OCI-LY7 (cell line): Measurements from ENCODE around the gene RAD9A. TPM values are rescaled to one million over a fixed set of nuclear protein-coding genes. Genes with fewer than 3 reads are reported as not detected.

ENCODE experiments used
- BruUV-seq: library from RNA; stranded (reverse); fragments of 400-500 nt; replicated peaks from 2 replicates; lab custom pipeline; 2021; lab: Mats Ljungman, UMichigan
- CTCF ChIA-PET: fragments of 300-600 bp; sonication (Branson Sonifier 250); formaldehyde crosslinking; loops from one replicate; lab custom pipeline; 2022; ENCODE audit warnings: antibody characterized with exemption; ENCODE audit not compliant: unreplicated experiment; lab: Charles Lee
- POLR2A ChIA-PET: fragments of 300-600 bp; sonication (Branson Sonifier 250); formaldehyde crosslinking; loops from one replicate; lab custom pipeline; 2022; ENCODE audit warnings: antibody characterized with exemption; lab: Charles Lee
- DNase-seq: peaks from one replicate; pipeline ENCODE4 v3.0.0-alpha.2; 2015; ENCODE audit warnings: low spot score
- H2AFZ ChIP-seq: fragments of 200-600 bp; sonication (generic), shearing (Covaris generic); 2 replicates; pipeline ENCODE4 v1.6.1; 2014; ENCODE audit warnings: mild to moderate bottlenecking, antibody characterized with exemption, low read length, moderate library complexity
- H3K27ac ChIP-seq: fragments of 200-600 bp; sonication (generic); 2 replicates; pipeline ENCODE4 v1.5.1; 2014; ENCODE audit warnings: mixed run types, low read depth, mild to moderate bottlenecking, moderate library complexity, low read length, inconsistent platforms; ENCODE audit not compliant: poor library complexity, severe bottlenecking
- H3K36me3 ChIP-seq: fragments of 200-600 bp; sonication (generic); 2 replicates; pipeline ENCODE4 v1.6.1; 2014; ENCODE audit warnings: mild to moderate bottlenecking, antibody characterized with exemption, low read length, moderate library complexity, mixed read lengths; ENCODE audit not compliant: insufficient read depth
- H3K4me1 ChIP-seq: fragments of 200-600 bp; sonication (generic); 2 replicates; pipeline ENCODE4 v1.5.1; 2014; ENCODE audit warnings: mild to moderate bottlenecking, low read length; ENCODE audit not compliant: insufficient read depth, poor library complexity, severe bottlenecking
- H3K4me2 ChIP-seq: fragments of 200-600 bp; sonication (generic); 2 replicates; pipeline ENCODE4 v1.6.1; 2014; ENCODE audit warnings: mild to moderate bottlenecking, low read length
- H3K4me3 ChIP-seq: fragments of 200-600 bp; sonication (generic); 2 replicates; pipeline ENCODE4 v1.5.1; 2014; ENCODE audit warnings: mild to moderate bottlenecking, low read depth, low read length; ENCODE audit not compliant: poor library complexity, severe bottlenecking
- H3K79me2 ChIP-seq: fragments of 200-600 bp; sonication (generic); 2 replicates; pipeline ENCODE4 v1.6.1; 2016; ENCODE audit warnings: low read depth, mild to moderate bottlenecking, low read length, moderate library complexity, mixed read lengths; ENCODE audit not compliant: insufficient read depth
- H3K9me2 ChIP-seq: fragments of 200-600 bp; sonication (generic); 2 replicates; pipeline ENCODE4 v1.6.1; 2016; ENCODE audit warnings: mild to moderate bottlenecking, low read length, mixed read lengths; ENCODE audit not compliant: insufficient read depth
- H3K9me3 ChIP-seq: fragments of 200-600 bp; sonication (generic); 2 replicates; pipeline ENCODE4 v1.6.1; 2014; ENCODE audit warnings: mild to moderate bottlenecking, mixed run types, low read length, mixed read lengths
- H4K20me1 ChIP-seq: fragments of 200-600 bp; sonication (generic); 2 replicates; pipeline ENCODE4 v1.6.1; 2014; ENCODE audit warnings: mild to moderate bottlenecking, antibody characterized with exemption, low read length, moderate library complexity, mixed read lengths; ENCODE audit not compliant: insufficient read depth
- EZH2phosphoT487 ChIP-seq: fragments of 200-600 bp; sonication (generic); IDR thresholded peaks from 2 replicates; pipeline ENCODE4 v1.6.1; 2018; ENCODE audit warnings: low read depth, borderline replicate concordance, mild to moderate bottlenecking, mixed run types, antibody characterized with exemption, low read length, moderate library complexity, mixed read lengths
- intact Hi-C: fragments of 100-400 bp; cut with micrococcal nuclease; formaldehyde crosslinking; loops from one replicate; pipeline ENCODE4 v1.10.0; 2022; ENCODE audit not compliant: unreplicated experiment
- total RNA-seq, 2 experiments: library from RNA; depleted of rRNA in 1 of 2; stranded (reverse); fragments of >200 nt in 1 of 2; shearing (Covaris generic) in 1 of 2; gene quantifications; 2 replicates each; pipeline ENCODE4 v1.2.3, GENCODE V29; 2014 to 2022
- TF ChIP-seq, protein P1 (sequence below): fragments of 200-600 bp; sonication (generic); conservative IDR thresholded peaks from 2 replicates; pipeline ENCODE4 v1.5.1; 2014; ENCODE audit warnings: mild to moderate bottlenecking, antibody characterized with exemption, low read length, moderate library complexity, mixed read lengths

Gene RAD9A
- total RNA-seq, 2 experiments from 2014 or later: 51.0 to 62.2 TPM

DNA sequence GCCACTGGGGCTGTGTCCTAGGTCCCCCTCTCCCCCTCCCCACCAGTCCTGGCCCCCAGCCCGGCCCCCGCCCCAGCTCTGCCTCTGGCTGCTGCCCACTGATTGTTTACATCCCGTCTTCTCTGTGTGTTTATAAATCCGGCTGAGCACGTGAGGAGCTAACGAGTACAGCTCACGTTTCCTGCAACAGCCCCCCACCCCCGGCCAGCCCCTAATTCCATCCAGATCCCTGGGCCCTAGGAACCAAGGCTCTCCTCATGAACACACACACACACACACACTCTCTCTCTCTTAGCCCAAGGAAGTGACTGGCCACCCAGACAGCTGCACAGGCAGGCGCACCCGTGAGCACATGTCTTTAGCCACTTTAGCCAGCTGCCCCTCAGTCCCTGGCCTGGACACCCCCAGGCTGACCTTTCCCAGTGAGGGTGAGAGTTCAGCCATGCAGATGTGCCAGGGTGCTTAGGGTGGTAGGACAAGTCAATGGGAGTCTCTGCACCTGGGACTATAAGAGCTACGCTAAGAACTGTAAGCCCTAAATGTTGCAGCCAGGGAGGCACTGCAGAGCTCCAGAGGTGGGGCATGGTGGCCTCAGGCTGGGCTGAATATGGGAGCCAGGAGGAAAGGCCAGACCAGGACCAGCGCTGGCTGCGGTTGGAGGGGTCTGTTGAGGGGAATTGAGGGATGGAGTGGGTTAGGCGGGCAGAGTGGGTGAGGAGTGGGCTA is 21.3 kb upstream of the RAD9A start:
- no peak for DNase-seq
- H3K4me1 ChIP-seq: peaks cover 36% of the 10 kb centered on the region
- no peaks in the 10 kb centered on the region for H3K9me2 ChIP-seq
- CTCF ChIA-PET: interaction anchor here (0.6 to 1.6 kb wide), 5 partner anchors 14 to 34 kb away, joined by 3 to 6 read pairs (median 3); no protein-coding TSS in a partner anchor
- no peaks in the 10 kb centered on the region for H3K79me2 ChIP-seq
- no peak overlapping the region for H3K4me3 ChIP-seq
- intact Hi-C loops: no loop called here
- H3K27ac ChIP-seq: no peak overlapping the region
- no peaks in the 10 kb centered on the region for H3K36me3 ChIP-seq
- no peak overlapping the region for H3K4me2 ChIP-seq
- H4K20me1 ChIP-seq: no peaks in the 10 kb centered on the region
- H2AFZ ChIP-seq: no peak overlapping the region
- POLR2A ChIA-PET: interaction anchor here (0.6 to 1.5 kb wide), 4 partner anchors 9 to 69 kb away, joined by 3 to 8 read pairs (median 4); no protein-coding TSS in a partner anchor
- H3K9me3 ChIP-seq: no peaks in the 10 kb centered on the region
- BruUV-seq: no TSS peak
- TF ChIP-seq, protein P1, sequence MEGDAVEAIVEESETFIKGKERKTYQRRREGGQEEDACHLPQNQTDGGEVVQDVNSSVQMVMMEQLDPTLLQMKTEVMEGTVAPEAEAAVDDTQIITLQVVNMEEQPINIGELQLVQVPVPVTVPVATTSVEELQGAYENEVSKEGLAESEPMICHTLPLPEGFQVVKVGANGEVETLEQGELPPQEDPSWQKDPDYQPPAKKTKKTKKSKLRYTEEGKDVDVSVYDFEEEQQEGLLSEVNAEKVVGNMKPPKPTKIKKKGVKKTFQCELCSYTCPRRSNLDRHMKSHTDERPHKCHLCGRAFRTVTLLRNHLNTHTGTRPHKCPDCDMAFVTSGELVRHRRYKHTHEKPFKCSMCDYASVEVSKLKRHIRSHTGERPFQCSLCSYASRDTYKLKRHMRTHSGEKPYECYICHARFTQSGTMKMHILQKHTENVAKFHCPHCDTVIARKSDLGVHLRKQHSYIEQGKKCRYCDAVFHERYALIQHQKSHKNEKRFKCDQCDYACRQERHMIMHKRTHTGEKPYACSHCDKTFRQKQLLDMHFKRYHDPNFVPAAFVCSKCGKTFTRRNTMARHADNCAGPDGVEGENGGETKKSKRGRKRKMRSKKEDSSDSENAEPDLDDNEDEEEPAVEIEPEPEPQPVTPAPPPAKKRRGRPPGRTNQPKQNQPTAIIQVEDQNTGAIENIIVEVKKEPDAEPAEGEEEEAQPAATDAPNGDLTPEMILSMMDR: no peak
- no peak for TF ChIP-seq EZH2phosphoT487

DNA sequence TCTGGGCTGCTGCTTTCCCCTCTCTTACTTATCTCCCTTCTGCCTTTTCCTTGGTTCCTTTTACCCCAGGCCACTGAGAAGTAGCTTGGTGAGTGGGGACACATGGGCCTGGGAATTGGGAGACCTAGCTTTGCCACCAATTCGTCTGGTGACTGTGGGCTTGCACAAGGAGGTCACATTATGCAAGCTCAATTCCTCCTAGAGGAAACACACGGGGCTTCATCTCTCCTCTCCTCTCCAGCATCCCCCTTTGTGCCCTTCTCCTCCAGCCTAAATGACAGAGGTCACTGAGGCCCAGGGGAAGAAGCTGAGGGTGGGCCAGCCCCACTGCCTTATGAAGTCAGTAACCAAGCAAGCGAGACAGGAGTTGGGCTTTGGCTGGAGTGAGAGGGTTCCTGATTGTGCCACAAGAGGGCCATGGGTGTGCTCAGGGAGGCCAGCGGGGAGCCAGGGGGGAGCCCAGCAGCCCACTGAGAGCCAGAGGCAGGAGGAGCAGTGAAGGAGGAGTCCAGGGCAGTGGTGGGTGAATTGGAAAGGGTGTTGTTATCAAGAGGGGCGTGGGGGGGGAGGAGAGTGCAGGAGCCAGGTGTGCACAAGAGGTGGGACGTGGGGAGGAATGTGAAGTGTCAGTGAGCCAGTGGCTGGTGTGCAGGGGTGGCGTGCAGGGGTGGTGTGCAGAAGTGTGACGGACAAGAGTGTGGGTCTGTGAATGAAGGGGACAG is 20.4 kb upstream of the RAD9A start:
- Histone ChIP-seq H3K36me3 (no peaks in the 10 kb centered on the region), H3K27ac (no peak overlapping the region), H3K4me2 (peak overlapping the region; percentile 52), H3K9me2 (no peaks in the 10 kb centered on the region), H3K4me3 (peak overlapping the region; percentile 22), H3K4me1 (peaks cover 40% of the 10 kb centered on the region), H4K20me1 (no peaks in the 10 kb centered on the region), H2AFZ (no peak overlapping the region), H3K79me2 (no peaks in the 10 kb centered on the region), H3K9me3 (no peaks in the 10 kb centered on the region)
- ChIA-PET CTCF (interaction anchor here (0.9 to 1.6 kb wide), 3 partner anchors 15 to 26 kb away, joined by 3 to 6 read pairs (median 5); no protein-coding TSS in a partner anchor), POLR2A (interaction anchor here (1.3 kb wide), 1 partner anchor 9 kb away, joined by 4 read pairs; no protein-coding TSS in a partner anchor)
- DNase-seq: peak; percentile 60
- intact Hi-C loops: no loop called here
- no TSS peak for BruUV-seq
- TF ChIP-seq EZH2phosphoT487: no peak
- TF ChIP-seq, protein P1: peak; percentile 78
